Central memory CD8-positive, alpha-beta T cell (primary cell): ENCODE results near the gene L3MBTL1.
A peak's percentile ranks its signal among the peaks of the same experiment; 100 is the strongest.

Source experiments
- ATAC-seq: fragments of 150-1000 bp; cut with Tn5 transposase; replicated peaks from 2 replicates; pipeline ENCODE4 v1.10.0; 2022; ENCODE audit warnings: mild to moderate bottlenecking, moderate FRiP score, moderate number of reproducible peaks; ENCODE audit not compliant: poor library complexity, severe bottlenecking; ENCODE audit errors: extremely low read depth
- DNase-seq, 2 donors: peaks; one replicate each; pipeline ENCODE4 v3.0.0; 2021; ENCODE audit warnings: low spot score in 2 of 2
- H3K27ac Mint-ChIP-seq: one replicate; pipeline ENCODE4 v1.8.0; 2022; ENCODE audit warnings: low read depth, mild to moderate bottlenecking, moderate library complexity, mixed read lengths
- H3K27me3 Mint-ChIP-seq: one replicate; pipeline ENCODE4 v1.8.0; 2022; ENCODE audit warnings: mixed read lengths
- H3K36me3 Mint-ChIP-seq: one replicate; pipeline ENCODE4 v1.8.0; 2022; ENCODE audit warnings: mild to moderate bottlenecking, moderate library complexity, mixed read lengths; ENCODE audit not compliant: insufficient read depth
- H3K4me1 Mint-ChIP-seq: one replicate; pipeline ENCODE4 v1.8.0; 2022; ENCODE audit warnings: mixed read lengths
- H3K4me3 Mint-ChIP-seq: one replicate; pipeline ENCODE4 v1.8.0; 2022; ENCODE audit warnings: mild to moderate bottlenecking, moderate library complexity, mixed read lengths
- H3K9me3 Mint-ChIP-seq: one replicate; pipeline ENCODE4 v1.8.0; 2022; ENCODE audit warnings: mixed read lengths

The L3MBTL1 gene

DNA sequence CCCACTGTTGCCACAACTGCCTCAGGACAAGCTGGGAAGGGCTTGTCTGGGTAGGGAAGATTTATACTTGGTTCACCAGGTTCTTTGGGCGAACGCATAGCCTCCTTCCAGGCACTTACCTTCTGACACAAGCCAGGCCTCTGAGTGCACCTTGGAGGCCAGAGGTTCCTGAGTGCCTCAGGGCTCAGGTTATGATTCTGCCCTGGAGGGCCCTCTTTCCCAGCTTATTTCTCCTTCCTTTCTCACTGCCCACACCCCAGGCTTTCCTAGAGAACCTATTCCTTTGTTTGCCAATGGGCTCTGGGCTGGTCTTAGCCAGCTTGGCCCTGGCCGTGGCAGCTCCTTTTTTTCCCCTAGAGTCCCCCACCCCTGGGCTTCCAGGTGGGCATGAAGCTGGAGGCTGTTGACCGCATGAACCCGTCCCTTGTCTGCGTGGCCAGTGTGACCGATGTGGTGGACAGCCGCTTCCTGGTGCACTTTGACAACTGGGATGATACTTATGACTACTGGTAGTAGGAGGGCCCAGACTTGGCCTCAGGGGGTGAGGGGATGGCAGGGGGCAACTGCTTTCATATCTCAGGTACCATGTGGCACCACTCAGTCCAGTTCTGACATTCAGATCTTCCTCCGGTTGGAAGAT is 25.0 kb downstream of the L3MBTL1 start:
- no peaks in the 10 kb centered on the region for H3K9me3 Mint-ChIP-seq
- peaks cover 4% of the 10 kb centered on the region for H3K36me3 Mint-ChIP-seq
- H3K27ac Mint-ChIP-seq = no peak overlapping the region
- H3K27me3 Mint-ChIP-seq = no peaks in the 10 kb centered on the region
- H3K4me1 Mint-ChIP-seq = no peaks in the 10 kb centered on the region
- H3K4me3 Mint-ChIP-seq = no peak overlapping the region
- no peak for DNase-seq
- ATAC-seq = no peak

DNA sequence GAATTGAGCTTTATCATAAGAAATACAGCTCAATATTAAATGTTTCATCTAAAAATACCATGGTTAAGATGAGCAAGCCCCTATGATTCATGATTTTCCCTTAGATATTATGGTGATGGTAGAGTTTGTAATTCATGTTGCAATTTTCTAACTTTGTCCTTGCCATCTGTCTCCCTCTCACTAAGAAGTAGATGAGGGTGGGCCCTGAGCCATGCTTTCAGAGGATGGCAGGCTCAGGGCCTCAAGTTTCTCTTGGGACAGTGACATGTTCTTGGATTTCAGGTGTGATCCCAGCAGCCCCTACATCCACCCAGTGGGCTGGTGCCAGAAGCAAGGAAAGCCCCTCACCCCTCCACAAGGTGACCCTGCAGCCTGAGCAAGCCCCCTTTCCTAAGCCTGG is 25.6 kb downstream of the L3MBTL1 start:
- Mint-ChIP-seq H3K27me3 (no peaks in the 10 kb centered on the region), H3K36me3 (peaks cover 4% of the 10 kb centered on the region), H3K4me3 (no peak overlapping the region), H3K9me3 (no peaks in the 10 kb centered on the region), H3K4me1 (no peaks in the 10 kb centered on the region), H3K27ac (no peak overlapping the region)
- DNase-seq (no peak), ATAC-seq (no peak)

- H3K9me3 Mint-ChIP-seq = no peaks in the 10 kb centered on the region
- H3K36me3 Mint-ChIP-seq = peaks cover 5% of the 10 kb centered on the region
Measured at GRCh38 chr20:43534016-43534415, 26.5 kb downstream of the L3MBTL1 start.

DNA sequence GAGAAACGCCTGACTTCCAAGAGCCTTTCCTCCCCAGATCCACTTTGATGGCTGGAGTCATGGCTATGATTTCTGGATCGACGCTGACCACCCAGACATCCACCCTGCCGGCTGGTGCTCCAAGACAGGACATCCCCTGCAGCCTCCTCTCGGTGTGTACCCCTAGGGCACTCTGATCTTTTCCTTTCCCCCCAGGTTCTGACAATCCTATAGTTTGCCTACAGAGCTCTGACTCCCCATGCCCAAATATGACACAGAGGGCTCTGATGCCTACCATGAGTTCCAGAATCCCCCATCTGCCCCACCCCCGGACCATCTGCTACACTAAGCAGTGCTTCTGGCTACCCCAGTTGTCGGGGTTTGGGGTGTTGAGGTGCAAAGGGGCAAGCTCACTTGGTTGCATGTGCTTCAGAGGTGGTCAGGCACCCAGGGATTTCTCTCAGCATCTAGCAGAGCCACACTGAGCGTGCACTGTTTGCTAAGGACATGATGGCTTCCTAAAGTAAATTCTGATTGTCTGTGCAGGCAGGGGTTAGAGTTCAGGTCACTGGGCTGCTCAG is 27.4 kb downstream of the L3MBTL1 start:
- no peak overlapping the region for H3K4me3 Mint-ChIP-seq
- H3K36me3 Mint-ChIP-seq = peaks cover 4% of the 10 kb centered on the region
- H3K9me3 Mint-ChIP-seq = no peaks in the 10 kb centered on the region
- ATAC-seq (no peak), DNase-seq (no peak)
- no peak overlapping the region for H3K27ac Mint-ChIP-seq
- no peaks in the 10 kb centered on the region for H3K27me3 Mint-ChIP-seq
- H3K4me1 Mint-ChIP-seq = no peaks in the 10 kb centered on the region

More at GRCh38 chr20:43534016-43534415, 26.5 kb downstream of the L3MBTL1 start:
- no peak for DNase-seq
- H3K4me3 Mint-ChIP-seq = no peak overlapping the region
- no peak overlapping the region for H3K27ac Mint-ChIP-seq
- no peak for ATAC-seq
- no peaks in the 10 kb centered on the region for H3K27me3 Mint-ChIP-seq
- H3K4me1 Mint-ChIP-seq = no peaks in the 10 kb centered on the region

DNA sequence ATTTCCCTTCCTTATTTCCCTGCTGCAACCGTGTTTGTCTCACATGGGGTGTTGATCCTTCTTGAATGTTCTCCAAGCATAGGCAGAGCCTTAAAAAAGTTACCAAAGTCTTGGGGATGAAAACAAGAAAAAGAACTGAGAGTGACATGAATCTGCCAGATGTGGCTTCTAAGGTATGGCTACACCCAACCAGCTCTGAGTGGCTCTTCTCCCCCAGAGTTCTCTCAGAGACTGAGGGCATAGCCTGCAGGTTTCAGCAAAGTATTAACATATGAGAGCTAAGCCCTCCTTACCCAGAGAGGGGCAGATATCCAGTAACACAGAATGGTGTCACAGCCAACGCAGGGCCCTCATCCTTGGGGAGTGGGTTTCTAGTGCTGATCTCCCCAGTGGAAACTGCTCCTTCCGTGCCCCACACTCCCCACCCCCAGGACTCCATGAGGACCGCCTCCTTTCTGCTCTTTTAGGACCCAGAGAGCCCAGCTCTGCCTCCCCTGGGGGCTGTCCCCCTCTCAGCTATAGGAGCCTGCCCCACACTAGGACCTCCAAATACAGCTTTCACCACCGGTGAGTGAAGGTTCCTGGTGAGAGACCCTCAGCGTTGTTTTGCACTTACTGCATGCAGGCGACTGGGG is 28.0 kb downstream of the L3MBTL1 start:
- Mint-ChIP-seq H3K9me3 (no peaks in the 10 kb centered on the region), H3K36me3 (peaks cover 4% of the 10 kb centered on the region), H3K27ac (no peak overlapping the region), H3K27me3 (no peaks in the 10 kb centered on the region), H3K4me1 (no peaks in the 10 kb centered on the region), H3K4me3 (no peak overlapping the region)
- no peak for DNase-seq
- no peak for ATAC-seq

- Mint-ChIP-seq H3K27ac (no peak overlapping the region), H3K9me3 (no peaks in the 10 kb centered on the region), H3K27me3 (no peaks in the 10 kb centered on the region), H3K4me3 (no peak overlapping the region), H3K4me1 (no peaks in the 10 kb centered on the region), H3K36me3 (peaks cover 4% of the 10 kb centered on the region)
- DNase-seq = no peak
- no peak for ATAC-seq
Measured at GRCh38 chr20:43536041-43536816, 28.7 kb downstream of the L3MBTL1 start.

GRCh38 chr20:43536817-43537440 is 29.4 kb downstream of the L3MBTL1 start:
- no peak overlapping the region for H3K4me3 Mint-ChIP-seq
- ATAC-seq = no peak
- no peak overlapping the region for H3K27ac Mint-ChIP-seq
- no peaks in the 10 kb centered on the region for H3K4me1 Mint-ChIP-seq
- peaks cover 4% of the 10 kb centered on the region for H3K36me3 Mint-ChIP-seq
- no peaks in the 10 kb centered on the region for H3K9me3 Mint-ChIP-seq
- DNase-seq = no peak
- no peaks in the 10 kb centered on the region for H3K27me3 Mint-ChIP-seq

DNA sequence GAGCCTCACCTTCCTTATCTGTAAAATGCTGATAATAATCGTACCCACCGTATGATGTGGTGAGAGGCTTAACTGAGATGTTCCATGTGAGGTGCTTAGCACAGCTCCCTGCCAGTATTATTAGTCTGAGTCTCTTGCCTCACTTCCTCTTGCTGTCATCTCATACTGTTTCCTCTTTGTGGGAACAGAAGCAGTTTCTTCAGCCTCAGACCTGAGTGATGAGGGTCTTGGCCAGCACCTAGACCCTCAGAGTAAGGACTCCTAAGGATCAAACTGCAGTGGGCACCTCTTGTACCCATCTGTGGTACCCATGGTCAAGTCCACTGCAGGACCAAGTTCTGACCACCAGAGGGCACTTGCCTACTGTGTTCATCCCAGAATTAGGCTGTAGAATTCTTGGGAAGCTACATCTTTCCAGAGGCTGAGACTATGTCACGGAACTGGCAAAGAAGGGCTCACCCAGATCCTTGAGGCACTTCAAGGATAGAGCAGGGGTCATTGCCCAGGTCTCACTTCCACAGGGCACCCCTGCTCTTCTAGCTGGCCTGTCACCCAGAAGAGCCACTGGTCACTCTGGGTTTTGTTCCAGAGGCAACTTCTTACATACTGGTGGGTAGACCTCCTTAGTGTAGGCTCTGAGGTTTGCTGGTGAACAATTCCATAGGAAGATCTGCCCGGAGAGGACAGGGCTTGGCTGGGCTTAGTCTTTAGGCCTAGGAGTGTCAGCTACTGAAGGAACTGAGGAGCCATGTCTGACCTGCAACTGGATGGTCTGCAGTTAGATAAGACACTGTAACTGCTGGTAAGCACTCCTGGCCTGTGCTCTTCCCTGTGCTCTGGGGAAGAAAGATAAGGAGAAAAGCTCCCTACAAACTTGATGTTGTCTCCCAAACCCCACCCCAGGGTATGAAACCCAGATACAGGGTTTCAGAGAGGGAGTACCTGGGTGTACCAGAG is 30.7 kb downstream of the L3MBTL1 start:
- ATAC-seq (no peak), DNase-seq (peak; percentile 13 to 37)
- Mint-ChIP-seq H3K9me3 (no peaks in the 10 kb centered on the region), H3K4me1 (no peaks in the 10 kb centered on the region), H3K36me3 (peaks cover 4% of the 10 kb centered on the region), H3K27me3 (no peaks in the 10 kb centered on the region), H3K27ac (no peak overlapping the region), H3K4me3 (no peak overlapping the region)

- Mint-ChIP-seq H3K27ac (no peak overlapping the region), H3K36me3 (peaks cover 4% of the 10 kb centered on the region), H3K4me1 (no peaks in the 10 kb centered on the region), H3K27me3 (no peaks in the 10 kb centered on the region), H3K9me3 (no peaks in the 10 kb centered on the region), H3K4me3 (no peak overlapping the region)
- DNase-seq (no peak), ATAC-seq (no peak)
Measured at GRCh38 chr20:43538878-43539700, 31.6 kb downstream of the L3MBTL1 start.

DNA sequence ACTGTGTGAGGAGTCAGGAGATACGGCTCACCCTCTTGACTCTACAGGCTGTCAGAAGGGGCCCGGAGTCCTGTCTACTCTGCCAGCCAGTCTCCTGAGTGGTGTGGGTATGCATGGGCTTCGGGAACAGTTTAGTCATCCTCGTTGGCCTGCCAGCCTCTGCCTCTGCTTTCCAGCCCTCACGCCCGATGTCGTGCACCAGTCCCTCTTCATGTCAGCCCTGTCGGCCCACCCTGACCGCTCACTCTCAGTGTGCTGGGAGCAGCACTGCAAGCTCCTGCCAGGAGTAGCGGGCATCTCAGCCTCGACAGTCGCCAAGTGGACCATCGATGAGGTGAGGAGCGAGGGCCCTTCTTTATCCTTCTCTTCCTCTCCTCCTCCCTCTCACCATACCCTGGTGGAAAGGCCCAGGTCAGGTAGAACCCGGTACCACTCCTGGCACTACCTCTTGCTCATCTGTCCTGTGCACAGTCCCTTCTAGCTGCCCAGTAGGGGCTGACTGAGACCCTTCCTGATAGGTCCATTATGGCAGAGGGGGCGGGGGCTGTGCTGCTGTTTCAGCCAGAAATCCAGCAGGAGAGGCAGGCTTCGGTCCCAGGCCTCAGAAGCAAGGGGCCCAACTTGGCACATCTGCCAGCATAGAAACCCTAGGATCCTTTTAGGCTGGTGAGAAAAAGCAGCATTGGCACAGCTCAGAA is 32.6 kb downstream of the L3MBTL1 start:
- no peak overlapping the region for H3K4me3 Mint-ChIP-seq
- H3K9me3 Mint-ChIP-seq = no peaks in the 10 kb centered on the region
- ATAC-seq (no peak), DNase-seq (no peak)
- no peak overlapping the region for H3K27ac Mint-ChIP-seq
- H3K36me3 Mint-ChIP-seq = peaks cover 6% of the 10 kb centered on the region
- H3K4me1 Mint-ChIP-seq = no peaks in the 10 kb centered on the region
- no peaks in the 10 kb centered on the region for H3K27me3 Mint-ChIP-seq

DNA sequence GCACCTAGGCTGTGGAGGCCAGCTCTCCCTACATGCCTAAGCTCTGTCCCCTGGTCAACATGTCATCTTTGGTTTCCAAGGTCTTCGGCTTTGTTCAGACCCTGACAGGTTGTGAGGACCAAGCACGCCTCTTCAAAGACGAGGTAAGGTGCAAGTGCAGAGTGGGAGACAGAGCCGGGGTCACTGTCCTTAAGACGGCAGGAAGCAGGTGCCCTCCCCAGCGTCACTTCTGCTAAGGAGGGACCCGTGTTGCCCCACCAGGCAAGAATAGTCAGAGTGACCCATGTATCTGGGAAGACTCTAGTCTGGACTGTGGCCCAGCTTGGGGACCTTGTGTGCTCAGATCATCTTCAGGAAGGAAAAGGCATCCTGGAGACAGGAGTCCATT is 33.2 kb downstream of the L3MBTL1 start:
- Mint-ChIP-seq H3K9me3 (no peaks in the 10 kb centered on the region), H3K36me3 (peaks cover 5% of the 10 kb centered on the region), H3K4me3 (no peak overlapping the region), H3K27ac (no peak overlapping the region), H3K4me1 (no peaks in the 10 kb centered on the region), H3K27me3 (no peaks in the 10 kb centered on the region)
- DNase-seq (no peak), ATAC-seq (no peak)
